Neural progenitor cell (in vitro differentiated cells): ENCODE measurements around the gene FSTL5. TPM values are rescaled to one million over a fixed set of nuclear protein-coding genes. Genes with fewer than 3 reads are reported as not detected.
"Not testable (repeated sequence)": the region's sequence is repeated elsewhere in the genome, so short reads cannot be mapped to it uniquely, and the experiment has no call there.

Experiments used
- DNase-seq: peaks from one replicate; pipeline ENCODE4 v3.0.0-alpha.2; 2016; ENCODE audit warnings: low spot score
- H2AFZ ChIP-seq: fragments of 200-600 bp; sonication (generic); replicated peaks from 2 replicates; pipeline ENCODE4 v1.6.1; 2016; ENCODE audit warnings: antibody characterized with exemption
- H3F3A ChIP-seq: fragments of 200-600 bp; sonication (generic); 2 replicates; pipeline ENCODE4 v1.6.1; 2016; ENCODE audit warnings: antibody characterized with exemption, low read depth
- H3K27ac ChIP-seq: fragments of 200-600 bp; sonication (generic); 2 replicates; pipeline ENCODE4 v1.5.1; 2016; ENCODE audit warnings: mild to moderate bottlenecking
- H3K27me3 ChIP-seq: fragments of 200-600 bp; sonication (generic); 2 replicates; pipeline ENCODE4 v1.6.1; 2016; ENCODE audit warnings: mild to moderate bottlenecking, moderate library complexity
- H3K36me3 ChIP-seq: fragments of 200-600 bp; sonication (generic); 2 replicates; pipeline ENCODE4 v1.5.1; 2016
- H3K4me1 ChIP-seq: fragments of 200-600 bp; sonication (generic); 2 replicates; pipeline ENCODE4 v1.6.1; 2016; ENCODE audit warnings: mixed run types
- H3K4me2 ChIP-seq: fragments of 200-600 bp; sonication (generic); 2 replicates; pipeline ENCODE4 v1.6.1; 2016
- H3K4me3 ChIP-seq: fragments of 200-600 bp; sonication (generic); 2 replicates; pipeline ENCODE4 v1.5.1; 2016
- H3K79me2 ChIP-seq: fragments of 200-600 bp; sonication (generic); 2 replicates; pipeline ENCODE4 v1.6.1; 2016; ENCODE audit warnings: low read depth
- H3K9ac ChIP-seq: fragments of 200-600 bp; sonication (generic); 2 replicates; pipeline ENCODE4 v1.6.1; 2016
- H3K9me3 ChIP-seq: fragments of 200-600 bp; sonication (generic); 2 replicates; pipeline ENCODE4 v1.5.1; 2016; ENCODE audit warnings: low read depth
- H4K20me1 ChIP-seq: fragments of 200-600 bp; sonication (generic); 2 replicates; pipeline ENCODE4 v1.6.1; 2016; ENCODE audit warnings: low read depth
- H3K27ac Mint-ChIP-seq: 3 replicates; pipeline ENCODE4 v1.8.0; 2021; ENCODE audit warnings: mixed read lengths
- H3K27me3 Mint-ChIP-seq: 2 replicates; pipeline ENCODE4 v1.8.0; 2022; ENCODE audit warnings: low read depth, mild to moderate bottlenecking, inconsistent platforms, moderate library complexity, mixed read lengths; ENCODE audit not compliant: insufficient read depth
- H3K36me3 Mint-ChIP-seq: 3 replicates; pipeline ENCODE4 v1.8.0; 2021; ENCODE audit warnings: mixed read lengths
- H3K4me1 Mint-ChIP-seq: 3 replicates; pipeline ENCODE4 v1.8.0; 2021; ENCODE audit warnings: mixed read lengths
- H3K4me3 Mint-ChIP-seq: 3 replicates; pipeline ENCODE4 v1.8.0; 2021; ENCODE audit warnings: mild to moderate bottlenecking, moderate library complexity, mixed read lengths
- H3K9me3 Mint-ChIP-seq: 3 replicates; pipeline ENCODE4 v1.8.0; 2020; ENCODE audit warnings: mixed read lengths
- CTCF ChIP-seq: fragments of 200-600 bp; sonication (generic); IDR thresholded peaks from 2 replicates; pipeline ENCODE4 v1.5.1; 2017; ENCODE audit warnings: antibody characterized with exemption, mild to moderate bottlenecking
- EZH2 ChIP-seq: fragments of 200-600 bp; sonication (generic); IDR thresholded peaks from 2 replicates; pipeline ENCODE4 v1.6.1; 2017; ENCODE audit warnings: antibody characterized with exemption, mild to moderate bottlenecking, moderate library complexity
- EZH2phosphoT487 ChIP-seq: fragments of 200-600 bp; sonication (generic); IDR thresholded peaks from 2 replicates; pipeline ENCODE4 v1.6.1; 2017; ENCODE audit warnings: antibody characterized with exemption
- total RNA-seq: library from RNA; depleted of rRNA; stranded (reverse); fragments of >200 nt; gene quantifications from 2 replicates; pipeline ENCODE4 v1.2.3, GENCODE V29; 2015; ENCODE audit warnings: low replicate concordance

Gene FSTL5
- total RNA-seq, 1 donor from 2014 or later, result not detected

GRCh38 chr4:162111078-162111477 is 52.7 kb downstream of the FSTL5 start:
- H3K27me3 ChIP-seq, result no peaks in the 10 kb centered on the region
- H3K4me3 ChIP-seq, result no peak overlapping the region
- H3K79me2 ChIP-seq, result no peaks in the 10 kb centered on the region
- TF ChIP-seq CTCF (no peak), EZH2 (no peak), EZH2phosphoT487 (no peak)
- Mint-ChIP-seq H3K4me3 (no peak overlapping the region), H3K9me3 (no peaks in the 10 kb centered on the region), H3K27me3 (no peaks in the 10 kb centered on the region), H3K4me1 (peaks cover 13% of the 10 kb centered on the region), H3K36me3 (no peaks in the 10 kb centered on the region), H3K27ac (no peak overlapping the region)
- H4K20me1 ChIP-seq, result no peaks in the 10 kb centered on the region
- no peak overlapping the region for H3K9ac ChIP-seq
- no peak overlapping the region for H3K27ac ChIP-seq
- no peaks in the 10 kb centered on the region for H3F3A ChIP-seq
- H3K4me2 ChIP-seq, result no peak overlapping the region
- H3K9me3 ChIP-seq, result no peaks in the 10 kb centered on the region
- peaks cover 7% of the 10 kb centered on the region for H3K4me1 ChIP-seq
- no peak for DNase-seq
- no peaks in the 10 kb centered on the region for H3K36me3 ChIP-seq
- no peak overlapping the region for H2AFZ ChIP-seq

- no peak overlapping the region for H3K4me2 ChIP-seq
- no peaks in the 10 kb centered on the region for H3K4me1 Mint-ChIP-seq
- H3K9ac ChIP-seq, result no peak overlapping the region
- TF ChIP-seq CTCF (no peak), EZH2phosphoT487 (no peak), EZH2 (no peak)
- H4K20me1 ChIP-seq, result no peaks in the 10 kb centered on the region
- no peaks in the 10 kb centered on the region for H3F3A ChIP-seq
- no peaks in the 10 kb centered on the region for H3K9me3 ChIP-seq
- no peak overlapping the region for H3K4me3 ChIP-seq
- H3K27me3 ChIP-seq, result no peaks in the 10 kb centered on the region
- no peaks in the 10 kb centered on the region for H3K79me2 ChIP-seq
- H2AFZ ChIP-seq, result no peak overlapping the region
- no peak overlapping the region for H3K27ac Mint-ChIP-seq
- no peaks in the 10 kb centered on the region for H3K9me3 Mint-ChIP-seq
- H3K27me3 Mint-ChIP-seq, result no peaks in the 10 kb centered on the region
- H3K36me3 Mint-ChIP-seq, result no peaks in the 10 kb centered on the region
- no peak overlapping the region for H3K27ac ChIP-seq
- no peak for DNase-seq
- no peak overlapping the region for H3K4me3 Mint-ChIP-seq
- no peaks in the 10 kb centered on the region for H3K4me1 ChIP-seq
- no peaks in the 10 kb centered on the region for H3K36me3 ChIP-seq
Observed at GRCh38 chr4:162104459-162105124, 59.2 kb downstream of the FSTL5 start.

GRCh38 chr4:162103908-162104307 is 59.9 kb downstream of the FSTL5 start:
- not testable (repeated sequence) for H4K20me1 ChIP-seq, H3K27ac ChIP-seq, H3K27ac Mint-ChIP-seq, H3K9me3 Mint-ChIP-seq, H3K4me3 Mint-ChIP-seq, H2AFZ ChIP-seq, H3K27me3 Mint-ChIP-seq, H3K4me3 ChIP-seq, H3K4me1 Mint-ChIP-seq, H3K36me3 ChIP-seq, H3F3A ChIP-seq, H3K4me1 ChIP-seq, DNase-seq, H3K36me3 Mint-ChIP-seq, H3K9me3 ChIP-seq, H3K27me3 ChIP-seq, H3K79me2 ChIP-seq, H3K4me2 ChIP-seq, H3K9ac ChIP-seq

GRCh38 chr4:162102713-162103112 is 61.1 kb downstream of the FSTL5 start:
- H3K27ac Mint-ChIP-seq, result no peak overlapping the region
- TF ChIP-seq EZH2phosphoT487, result no peak
- TF ChIP-seq EZH2, result no peak
- no peak for TF ChIP-seq CTCF
- DNase-seq, result no peak
- H3K4me3 Mint-ChIP-seq, result no peak overlapping the region
- H3K9me3 Mint-ChIP-seq, result no peaks in the 10 kb centered on the region
- Histone ChIP-seq H3F3A (no peaks in the 10 kb centered on the region), H3K4me2 (no peak overlapping the region), H3K9ac (no peak overlapping the region), H3K4me1 (no peaks in the 10 kb centered on the region), H3K27ac (no peak overlapping the region), H3K36me3 (no peaks in the 10 kb centered on the region), H3K4me3 (no peak overlapping the region), H2AFZ (no peak overlapping the region), H3K27me3 (no peaks in the 10 kb centered on the region), H4K20me1 (no peaks in the 10 kb centered on the region), H3K9me3 (no peaks in the 10 kb centered on the region), H3K79me2 (no peaks in the 10 kb centered on the region)
- H3K36me3 Mint-ChIP-seq, result no peaks in the 10 kb centered on the region
- H3K27me3 Mint-ChIP-seq, result no peaks in the 10 kb centered on the region
- H3K4me1 Mint-ChIP-seq, result no peaks in the 10 kb centered on the region
